ENCODE results near the gene RTRAF.

RTRAF gene

GRCh38 chr14:52051871-52052270 lies 62.5 kb downstream of the RTRAF start:
- no peak for DNase-seq

GRCh38 chr14:52052288-52052943 lies 63.1 kb downstream of the RTRAF start:
- DNase-seq, result no peak

GRCh38 chr14:52053044-52053443 lies 63.7 kb downstream of the RTRAF start:
- no peak for DNase-seq

DNA sequence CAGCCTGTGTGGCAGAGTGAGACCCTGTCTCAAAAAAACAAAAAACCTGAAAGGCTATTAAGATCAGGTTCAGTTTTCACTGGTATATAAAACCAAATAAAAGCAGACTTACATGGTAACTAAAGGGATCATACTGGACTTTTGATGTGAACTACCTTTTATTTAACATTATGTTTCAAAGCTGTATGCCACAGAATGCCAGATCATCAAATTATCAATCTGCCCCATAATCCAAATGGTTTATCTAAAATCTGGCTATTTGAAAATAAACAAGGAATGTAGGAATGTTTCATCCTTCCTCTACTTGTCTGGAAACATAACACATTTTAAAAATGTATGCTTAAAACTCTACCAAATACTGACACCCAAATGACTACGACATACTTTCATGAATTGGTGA lies 65.3 kb downstream of the RTRAF start:
- DNase-seq, result no peak

DNA sequence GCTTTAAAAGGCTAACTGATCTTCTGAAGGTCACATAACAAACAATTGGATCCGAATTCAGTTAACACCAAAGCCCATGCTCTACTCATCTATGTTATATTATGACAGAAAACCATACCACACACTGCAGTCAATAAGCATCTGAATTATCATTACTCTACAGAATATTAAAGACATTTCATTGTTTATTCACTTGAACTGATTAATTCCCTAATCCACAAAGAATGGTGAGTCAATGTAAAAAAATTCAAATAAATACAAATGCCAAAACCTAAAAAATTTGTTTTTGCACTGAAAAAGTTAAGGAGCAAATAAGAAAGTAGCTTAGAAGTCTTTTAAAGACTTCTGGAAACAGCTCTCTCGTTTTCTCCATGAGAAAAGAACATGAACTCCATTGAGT lies 65.8 kb downstream of the RTRAF start:
- DNase-seq, result no peak

DNA sequence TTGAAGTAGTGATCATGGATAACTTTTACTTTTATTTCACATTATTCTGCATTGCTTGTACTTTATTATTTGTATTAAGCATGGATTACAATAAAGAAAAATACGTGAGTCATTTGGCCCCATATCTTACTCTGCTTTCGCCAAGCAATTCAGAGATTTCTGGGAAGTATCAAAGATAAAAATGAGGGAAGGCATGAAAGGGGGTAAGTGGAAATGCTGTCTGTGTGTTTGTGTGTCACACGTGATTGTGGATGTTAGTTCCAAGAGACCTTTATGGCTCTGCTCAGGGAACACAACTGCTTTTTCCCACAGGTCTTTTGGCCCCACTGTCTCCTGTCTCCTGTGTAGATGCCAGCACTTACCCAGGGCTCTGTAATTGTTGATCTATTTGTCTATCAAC lies 69.0 kb downstream of the RTRAF start:
- DNase-seq, result no peak

DNA sequence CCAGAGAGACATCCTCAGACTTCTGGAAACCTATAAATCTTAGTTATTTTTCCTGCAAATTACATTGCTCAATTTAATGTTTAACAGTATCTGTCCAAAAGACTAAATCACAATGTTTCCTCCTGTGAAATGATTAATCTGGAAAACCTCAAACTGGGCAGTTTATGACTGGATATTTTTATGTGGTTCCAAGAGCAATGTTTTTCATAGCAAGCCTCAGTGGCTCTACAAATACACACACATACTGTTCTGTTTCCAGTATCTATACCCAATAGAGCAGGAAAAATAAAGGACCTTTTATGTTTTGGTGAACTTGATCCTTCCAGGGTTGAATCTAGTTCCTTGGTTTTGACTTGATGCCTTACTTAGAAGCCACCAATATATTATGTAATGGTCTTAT lies 70.3 kb downstream of the RTRAF start:
- no peak for DNase-seq

GRCh38 chr14:52060080-52060479 lies 70.7 kb downstream of the RTRAF start:
- DNase-seq, result no peak
